Activated CD8-positive, alpha-beta memory T cell treated with anti-CD3 and anti-CD28 coated beads, Interleukin-2, amount 10 ng/mL, durations not matched to agents 7 days and 5 days (primary cell): ENCODE data around the gene CCDC158. TPM values are rescaled to one million over a fixed set of nuclear protein-coding genes. Genes with fewer than 3 reads are reported as not detected.
"Not testable (repeated sequence)": the region's sequence is repeated elsewhere in the genome, so short reads cannot be mapped to it uniquely, and the experiment has no call there.

Experiments
- ATAC-seq: fragments of 150-1000 bp; cut with Tn5 transposase; one replicate; pipeline ENCODE4 v1.10.0; 2021; ENCODE audit warnings: moderate library complexity
- CTCF ChIA-PET: fragments of 350-600 bp; sonication (Branson Sonifier 250); formaldehyde crosslinking; loops from one replicate; lab custom pipeline; 2021; ENCODE audit warnings: antibody characterized with exemption; lab: Charles Lee
- DNase-seq: peaks from one replicate; pipeline ENCODE4 v3.0.0-alpha.2; 2020
- H3K27ac Mint-ChIP-seq: one replicate; pipeline ENCODE4 v1.8.0; 2021; ENCODE audit warnings: mild to moderate bottlenecking, mixed read lengths
- H3K27me3 Mint-ChIP-seq: one replicate; pipeline ENCODE4 v1.8.0; 2021; ENCODE audit warnings: mixed read lengths
- H3K36me3 Mint-ChIP-seq: one replicate; pipeline ENCODE4 v1.8.0; 2021; ENCODE audit warnings: mild to moderate bottlenecking, mixed read lengths
- H3K4me1 Mint-ChIP-seq: one replicate; pipeline ENCODE4 v1.8.0; 2021; ENCODE audit warnings: mixed read lengths
- H3K4me3 Mint-ChIP-seq: one replicate; pipeline ENCODE4 v1.8.0; 2021; ENCODE audit warnings: mild to moderate bottlenecking, moderate library complexity, mixed read lengths
- H3K9me3 Mint-ChIP-seq: one replicate; pipeline ENCODE4 v1.8.0; 2022; ENCODE audit warnings: low read depth, mixed read lengths
- total RNA-seq, 2 experiments: library from RNA; stranded (reverse); gene quantifications; one replicate each; pipeline ENCODE4 v1.2.3, GENCODE V29; 2021

The CCDC158 gene
- total RNA-seq: not detected

GRCh38 chr4:76420762-76421581 is at the start of gene CCDC158:
TSS of gene CCDC158 (minus strand) at chr4:76421141. CDS start at chr4:76403207, 17,934 bp downstream.
- no peak for DNase-seq

GRCh38 chr4:76470532-76470931 is 49.6 kb upstream of the CCDC158 start:
- Mint-ChIP-seq H3K4me1 (no peaks in the 10 kb centered on the region), H3K27me3 (peaks cover 21% of the 10 kb centered on the region), H3K9me3 (no peaks in the 10 kb centered on the region), H3K4me3 (no peak overlapping the region), H3K36me3 (no peaks in the 10 kb centered on the region), H3K27ac (no peak overlapping the region)
- CTCF ChIA-PET: no interaction called here
- DNase-seq (no peak), ATAC-seq (no peak)

More at GRCh38 chr4:76420762-76421581, at the start of gene CCDC158:
- peaks cover 31% of the 10 kb centered on the region for H3K27me3 Mint-ChIP-seq
- H3K36me3 Mint-ChIP-seq: no peaks in the 10 kb centered on the region
- peak; percentile 58 for ATAC-seq
- H3K27ac Mint-ChIP-seq: no peak within 1 kb of the TSS
- peak within 1 kb of the TSS; percentile 24 for H3K4me3 Mint-ChIP-seq
- peaks cover 9% of the 10 kb centered on the region for H3K4me1 Mint-ChIP-seq
- CTCF ChIA-PET: no interaction called here
- H3K9me3 Mint-ChIP-seq: no peaks in the 10 kb centered on the region

- Mint-ChIP-seq H3K4me1 (no peaks in the 10 kb centered on the region), H3K9me3 (no peaks in the 10 kb centered on the region), H3K27me3 (peaks cover 20% of the 10 kb centered on the region), H3K27ac (no peak overlapping the region), H3K36me3 (no peaks in the 10 kb centered on the region), H3K4me3 (no peak overlapping the region)
- no peak for DNase-seq
- no peak for ATAC-seq
- CTCF ChIA-PET: no interaction called here
Observed at GRCh38 chr4:76470064-76470463, 49.1 kb upstream of the CCDC158 start.

GRCh38 chr4:76463568-76463967 is 42.6 kb upstream of the CCDC158 start:
- Mint-ChIP-seq H3K4me3 (no peak overlapping the region), H3K27ac (no peak overlapping the region), H3K36me3 (no peaks in the 10 kb centered on the region), H3K9me3 (peaks cover 6% of the 10 kb centered on the region), H3K27me3 (peaks cover 20% of the 10 kb centered on the region), H3K4me1 (no peaks in the 10 kb centered on the region)
- CTCF ChIA-PET: no interaction called here
- ATAC-seq (no peak), DNase-seq (no peak)

DNA sequence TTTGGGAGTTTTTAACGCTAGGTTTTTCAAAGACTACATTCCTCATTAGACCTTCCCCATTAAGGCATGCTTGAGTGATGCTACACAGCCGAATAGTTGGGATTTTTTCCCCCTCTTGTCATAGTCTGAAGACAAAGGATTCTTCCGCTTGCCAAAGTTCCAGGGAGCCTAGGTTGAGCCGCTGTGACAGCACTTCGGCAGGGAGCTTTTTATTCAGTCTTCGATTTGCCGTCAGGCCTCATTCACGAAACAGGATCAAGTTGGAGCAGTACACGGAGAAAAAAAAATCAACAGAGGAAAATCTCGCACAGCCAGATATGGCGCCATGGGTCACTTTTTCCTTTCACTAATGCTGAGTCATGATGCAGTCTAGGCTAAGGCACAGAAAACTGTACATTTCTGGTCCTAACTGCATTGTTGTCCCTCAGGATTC is 38.4 kb upstream of the CCDC158 start:
- CTCF ChIA-PET: no interaction called here
- H3K27ac Mint-ChIP-seq: no peak overlapping the region
- H3K4me3 Mint-ChIP-seq: no peak overlapping the region
- no peaks in the 10 kb centered on the region for H3K4me1 Mint-ChIP-seq
- no peaks in the 10 kb centered on the region for H3K36me3 Mint-ChIP-seq
- ATAC-seq (no peak), DNase-seq (no peak)
- peaks cover 6% of the 10 kb centered on the region for H3K9me3 Mint-ChIP-seq
- peaks cover 6% of the 10 kb centered on the region for H3K27me3 Mint-ChIP-seq

- Mint-ChIP-seq H3K4me3 (no peak overlapping the region), H3K4me1 (no peaks in the 10 kb centered on the region), H3K27me3 (peaks cover 8% of the 10 kb centered on the region), H3K9me3 (peaks cover 6% of the 10 kb centered on the region), H3K27ac (no peak overlapping the region), H3K36me3 (no peaks in the 10 kb centered on the region)
- CTCF ChIA-PET: no interaction called here
- ATAC-seq: no peak
- DNase-seq: no peak
Observed at GRCh38 chr4:76458825-76459224, 37.9 kb upstream of the CCDC158 start.

DNA sequence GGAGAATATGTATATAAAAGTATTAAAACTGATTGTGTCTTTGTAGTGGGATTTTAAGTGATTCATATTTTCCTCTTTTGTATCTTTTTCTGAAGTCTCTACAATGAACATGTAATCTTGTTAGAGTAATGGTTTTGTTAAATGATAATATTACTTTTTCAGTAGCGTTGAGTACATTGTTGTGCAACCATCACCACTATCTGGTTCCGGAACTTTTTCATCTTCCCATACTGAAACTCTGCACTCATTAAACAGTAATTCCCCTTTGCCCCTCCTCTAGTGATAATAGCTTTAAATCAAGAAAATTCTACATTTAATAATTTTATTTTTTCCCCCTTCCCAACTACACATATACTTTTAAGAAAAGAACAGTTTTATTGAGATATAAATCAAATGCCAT is 37.4 kb upstream of the CCDC158 start:
- CTCF ChIA-PET: no interaction called here
- Mint-ChIP-seq H3K36me3 (no peaks in the 10 kb centered on the region), H3K4me3 (no peak overlapping the region)

GRCh38 chr4:76457885-76458284 is 36.9 kb upstream of the CCDC158 start:
- Mint-ChIP-seq H3K4me1 (no peaks in the 10 kb centered on the region), H3K27me3 (peaks cover 15% of the 10 kb centered on the region), H3K27ac (no peak overlapping the region), H3K4me3 (no peak overlapping the region), H3K36me3 (no peaks in the 10 kb centered on the region), H3K9me3 (peaks cover 2% of the 10 kb centered on the region)
- CTCF ChIA-PET: no interaction called here
- no peak for ATAC-seq
- DNase-seq: no peak

More for the DNA sequence above, 37.4 kb upstream of the CCDC158 start:
- peaks cover 13% of the 10 kb centered on the region for H3K27me3 Mint-ChIP-seq
- ATAC-seq (no peak), DNase-seq (no peak)
- H3K4me1 Mint-ChIP-seq: no peaks in the 10 kb centered on the region
- no peak overlapping the region for H3K27ac Mint-ChIP-seq
- peaks cover 5% of the 10 kb centered on the region for H3K9me3 Mint-ChIP-seq

DNA sequence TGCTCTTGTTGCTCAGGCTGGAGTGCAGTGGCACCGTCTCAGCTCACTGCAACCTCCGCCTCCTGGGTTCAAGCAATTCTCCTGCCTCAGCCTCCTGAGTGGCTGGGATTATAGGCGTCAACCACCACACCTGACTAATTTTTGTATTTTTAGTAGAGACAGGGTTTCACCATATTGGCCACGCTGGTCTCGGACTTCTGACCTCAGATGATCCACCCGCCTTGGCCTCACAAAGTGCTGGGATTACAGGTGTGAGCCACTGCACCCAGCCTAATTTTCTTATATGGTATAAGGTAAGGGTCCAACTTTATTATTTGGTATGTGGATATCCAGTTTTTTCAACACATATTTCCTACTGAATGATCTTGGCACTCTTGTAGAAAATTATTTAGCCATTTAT is 33.1 kb upstream of the CCDC158 start:
- H3K27ac Mint-ChIP-seq, DNase-seq, H3K4me1 Mint-ChIP-seq, H3K4me3 Mint-ChIP-seq, H3K9me3 Mint-ChIP-seq, ATAC-seq, CTCF ChIA-PET, H3K36me3 Mint-ChIP-seq: not testable (repeated sequence)
- peaks cover 36% of the 10 kb centered on the region for H3K27me3 Mint-ChIP-seq

- CTCF ChIA-PET: no interaction called here
- no peaks in the 10 kb centered on the region for H3K4me1 Mint-ChIP-seq
- no peak for DNase-seq
- peaks cover 44% of the 10 kb centered on the region for H3K27me3 Mint-ChIP-seq
- ATAC-seq: no peak
- H3K27ac Mint-ChIP-seq: no peak overlapping the region
- H3K4me3 Mint-ChIP-seq: no peak overlapping the region
- H3K36me3 Mint-ChIP-seq: no peaks in the 10 kb centered on the region
- H3K9me3 Mint-ChIP-seq: no peaks in the 10 kb centered on the region
Observed at GRCh38 chr4:76453232-76453631, 32.3 kb upstream of the CCDC158 start.

GRCh38 chr4:76449833-76450232 is 28.9 kb upstream of the CCDC158 start:
- no peak for DNase-seq
- Mint-ChIP-seq H3K27ac (no peak overlapping the region), H3K4me3 (no peak overlapping the region), H3K9me3 (no peaks in the 10 kb centered on the region), H3K36me3 (no peaks in the 10 kb centered on the region), H3K4me1 (no peaks in the 10 kb centered on the region), H3K27me3 (peaks cover 47% of the 10 kb centered on the region)
- no peak for ATAC-seq
- CTCF ChIA-PET: no interaction called here

GRCh38 chr4:76449362-76449767 is 28.4 kb upstream of the CCDC158 start:
- Mint-ChIP-seq H3K4me3 (no peak overlapping the region), H3K27me3 (peaks cover 47% of the 10 kb centered on the region)
- CTCF ChIA-PET: no interaction called here

DNA sequence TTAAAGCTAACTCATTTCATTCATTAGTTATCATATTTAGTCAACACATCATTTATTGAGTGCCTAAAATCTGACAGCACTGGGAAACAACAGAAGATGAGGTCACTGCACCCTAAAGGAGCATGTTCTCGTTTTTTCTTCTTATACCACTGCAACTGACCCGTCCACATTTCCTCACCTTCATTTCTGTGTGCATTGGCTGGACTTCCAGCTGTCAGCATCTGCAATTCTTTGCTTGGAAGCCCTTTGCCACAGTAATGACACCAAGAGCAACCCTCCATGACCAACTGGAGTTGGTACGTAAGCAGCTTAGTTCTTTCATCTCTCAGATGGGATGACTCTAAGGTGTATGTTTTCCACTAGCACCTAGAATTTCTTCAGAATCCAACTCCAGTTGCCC is 27.3 kb upstream of the CCDC158 start:
- no peaks in the 10 kb centered on the region for H3K9me3 Mint-ChIP-seq
- no peak overlapping the region for H3K4me3 Mint-ChIP-seq
- DNase-seq (no peak), ATAC-seq (no peak)
- no peak overlapping the region for H3K27ac Mint-ChIP-seq
- CTCF ChIA-PET: no interaction called here
- no peaks in the 10 kb centered on the region for H3K36me3 Mint-ChIP-seq
- no peaks in the 10 kb centered on the region for H3K4me1 Mint-ChIP-seq
- H3K27me3 Mint-ChIP-seq: peaks cover 42% of the 10 kb centered on the region

More at GRCh38 chr4:76449362-76449767, 28.4 kb upstream of the CCDC158 start:
- Mint-ChIP-seq H3K36me3 (no peaks in the 10 kb centered on the region), H3K9me3 (no peaks in the 10 kb centered on the region), H3K27ac (no peak overlapping the region), H3K4me1 (no peaks in the 10 kb centered on the region)
- ATAC-seq: no peak
- no peak for DNase-seq

DNA sequence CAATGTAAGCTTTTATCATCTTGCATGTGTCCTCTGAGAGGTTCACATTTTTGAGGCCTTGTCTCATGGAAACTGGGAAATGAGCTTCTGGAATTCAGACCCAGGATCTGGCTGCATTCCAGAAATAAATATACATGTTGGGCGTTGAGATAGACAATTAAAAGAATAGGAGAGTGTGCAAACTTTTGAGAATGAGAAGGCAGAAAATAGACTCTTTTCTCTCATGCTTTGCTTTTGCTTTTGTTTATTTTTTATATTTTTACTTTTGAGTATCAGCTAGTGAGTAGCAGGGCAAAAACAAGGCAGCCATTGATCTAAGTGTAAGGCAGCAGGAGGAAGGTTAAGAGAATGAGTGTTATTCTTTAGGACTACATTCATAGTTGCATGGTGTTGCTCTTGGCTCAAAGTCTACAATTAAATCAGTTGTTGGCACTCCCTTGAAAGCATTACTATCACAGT is 26.5 kb upstream of the CCDC158 start:
- ATAC-seq: no peak
- H3K4me3 Mint-ChIP-seq: no peak overlapping the region
- peaks cover 38% of the 10 kb centered on the region for H3K27me3 Mint-ChIP-seq
- CTCF ChIA-PET: no interaction called here
- no peaks in the 10 kb centered on the region for H3K4me1 Mint-ChIP-seq
- H3K36me3 Mint-ChIP-seq: no peaks in the 10 kb centered on the region
- no peak for DNase-seq
- no peaks in the 10 kb centered on the region for H3K9me3 Mint-ChIP-seq
- H3K27ac Mint-ChIP-seq: no peak overlapping the region
